Tibial nerve (tissue), 4 donors: ENCODE results near the gene FHL1. TPM values are rescaled to one million over a fixed set of nuclear protein-coding genes. Genes with fewer than 3 reads are reported as not detected.

Experiments used
- DNase-seq, 2 donors: peaks; one replicate each; pipeline ENCODE4 v3.0.0-alpha.2; 2019; ENCODE audit warnings: low spot score in 2 of 2
- H3K27ac ChIP-seq, 4 donors: fragments of 200-600 bp; sonication (generic) in 3 of 4; one replicate each; pipeline ENCODE4 v1.5.1; 2017 to 2019; ENCODE audit warnings: mild to moderate bottlenecking in 1 of 4
- H3K27me3 ChIP-seq, 2 donors: fragments of 200-600 bp; sonication (generic) in 1 of 2; one replicate each; pipeline versions ENCODE4 v1.5.1 to v1.6.0; 2017 to 2019
- H3K36me3 ChIP-seq, 3 donors: fragments of 200-600 bp; sonication (generic); one replicate each; pipeline ENCODE4 v1.5.1; 2018 to 2019
- H3K4me1 ChIP-seq, 4 donors: fragments of 200-600 bp; sonication (generic) in 3 of 4; one replicate each; pipeline ENCODE4 v1.5.1; 2017 to 2019
- H3K4me3 ChIP-seq, 4 donors: fragments of 200-600 bp; sonication (generic) in 3 of 4; one replicate each; pipeline ENCODE4 v1.5.1; 2017 to 2019; ENCODE audit warnings: mild to moderate bottlenecking in 1 of 4, moderate library complexity in 1 of 4
- H3K9me3 ChIP-seq, 4 donors: fragments of 200-600 bp; sonication (generic) in 3 of 4; one replicate each; pipeline ENCODE4 v1.5.1; 2017 to 2019
- EP300 ChIP-seq, 2 donors: sonication (generic); formaldehyde crosslinking; IDR thresholded peaks; one replicate each; pipeline ENCODE4 v1.6.1; 2017; ENCODE audit warnings: antibody characterized with exemption in 2 of 2, mild to moderate bottlenecking in 1 of 2
- POLR2A ChIP-seq, 2 donors: fragments of 450-650 bp; IDR thresholded peaks; one replicate each; pipeline ENCODE4 v1.6.1; 2017; ENCODE audit warnings: antibody characterized with exemption in 2 of 2, mild to moderate bottlenecking in 2 of 2, moderate library complexity in 2 of 2
- WGBS, 2 donors: methylation state at CpG; one replicate each; pipeline ENCODE4 v1.1.5; 2018; 5-methylcytosine and 5-hydroxymethylcytosine counted together
- total RNA-seq, 4 donors: library from RNA; depleted of rRNA; stranded (reverse); fragments of >200 nt; gene quantifications; one replicate each; pipeline ENCODE4 v1.1.0, GENCODE V29; 2016
- TF ChIP-seq, protein P1 (sequence below), 5 experiments: fragments of 200-600 bp in 3 of 5; fragments of 450-650 bp in 2 of 5; sonication (generic) in 3 of 5; IDR thresholded peaks; one replicate each; pipeline ENCODE4 v1.5.1; 2016 to 2019; ENCODE audit warnings: antibody characterized with exemption in 5 of 5, mild to moderate bottlenecking in 3 of 5, moderate library complexity in 2 of 5

FHL1 gene
- total RNA-seq, 4 donors from 2014 or later, result 246 to 749 (median 333) TPM

DNA sequence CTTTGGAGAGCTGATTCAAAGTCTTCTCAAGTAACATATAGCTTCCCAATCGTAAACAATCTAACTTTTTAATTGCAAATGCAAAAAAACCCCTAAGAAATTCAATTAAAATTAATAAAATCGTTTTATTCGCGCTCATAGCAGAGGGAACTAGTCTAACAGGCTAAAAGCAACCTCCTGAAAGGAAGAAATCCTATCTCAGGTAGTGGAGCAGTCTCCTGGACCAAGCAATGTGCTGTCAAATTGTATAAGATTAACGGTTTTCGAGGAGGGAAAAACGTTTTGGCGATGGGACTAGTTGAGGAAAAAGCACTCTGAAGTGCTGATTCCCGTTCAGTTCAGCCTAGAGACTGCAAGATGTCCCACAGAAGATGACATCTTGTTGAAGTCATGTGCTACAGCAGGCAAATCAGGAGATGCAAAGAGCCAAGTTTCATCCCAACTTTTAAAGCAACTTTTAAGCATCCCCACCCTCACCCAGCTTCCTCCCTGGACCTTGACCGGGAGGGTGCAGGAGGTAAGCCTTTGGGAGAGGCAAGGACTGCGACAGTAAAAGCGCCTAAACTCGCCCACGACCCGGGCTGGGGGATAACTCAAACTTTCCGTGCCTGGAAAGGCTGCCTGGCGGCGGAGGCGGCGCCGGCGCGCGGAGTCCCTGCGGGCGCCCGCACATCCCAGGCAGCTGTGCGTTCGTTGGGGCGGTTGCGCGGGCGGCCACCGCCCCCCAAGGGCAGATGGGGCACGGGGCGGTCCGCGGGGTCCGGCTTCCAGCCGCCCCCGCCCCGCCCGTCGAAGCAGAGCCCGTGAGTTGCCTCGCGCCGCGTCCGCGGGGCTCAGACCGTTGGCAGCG is 103.1 kb downstream of the FHL1 start:
- DNase-seq, result peak in 1 of 2 donors; percentile 14
- TF ChIP-seq EP300 (IDR thresholded peaks at IDR 0.05) (no peak), POLR2A (IDR thresholded peaks at IDR 0.05) (no peak)
- TF ChIP-seq, protein P1, sequence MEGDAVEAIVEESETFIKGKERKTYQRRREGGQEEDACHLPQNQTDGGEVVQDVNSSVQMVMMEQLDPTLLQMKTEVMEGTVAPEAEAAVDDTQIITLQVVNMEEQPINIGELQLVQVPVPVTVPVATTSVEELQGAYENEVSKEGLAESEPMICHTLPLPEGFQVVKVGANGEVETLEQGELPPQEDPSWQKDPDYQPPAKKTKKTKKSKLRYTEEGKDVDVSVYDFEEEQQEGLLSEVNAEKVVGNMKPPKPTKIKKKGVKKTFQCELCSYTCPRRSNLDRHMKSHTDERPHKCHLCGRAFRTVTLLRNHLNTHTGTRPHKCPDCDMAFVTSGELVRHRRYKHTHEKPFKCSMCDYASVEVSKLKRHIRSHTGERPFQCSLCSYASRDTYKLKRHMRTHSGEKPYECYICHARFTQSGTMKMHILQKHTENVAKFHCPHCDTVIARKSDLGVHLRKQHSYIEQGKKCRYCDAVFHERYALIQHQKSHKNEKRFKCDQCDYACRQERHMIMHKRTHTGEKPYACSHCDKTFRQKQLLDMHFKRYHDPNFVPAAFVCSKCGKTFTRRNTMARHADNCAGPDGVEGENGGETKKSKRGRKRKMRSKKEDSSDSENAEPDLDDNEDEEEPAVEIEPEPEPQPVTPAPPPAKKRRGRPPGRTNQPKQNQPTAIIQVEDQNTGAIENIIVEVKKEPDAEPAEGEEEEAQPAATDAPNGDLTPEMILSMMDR (IDR thresholded peaks at IDR 0.05), result no peak
- Histone ChIP-seq H3K4me1 (peaks cover 0 to 8% (median 0%) of the 10 kb centered on the region in 4 donors), H3K4me3 (peak overlapping the region; percentile 44 to 89 (median 75)), H3K27me3 (peaks cover 0 to 28% of the 10 kb centered on the region in 2 donors), H3K27ac (peak overlapping the region; percentile 40 to 91 (median 84)), H3K9me3 (no peaks in the 10 kb centered on the region), H3K36me3 (no peaks in the 10 kb centered on the region)
- WGBS, 2 donors, result 22 to 24% methylated on average over 13 to 39 of the region's 53 CpGs

DNA sequence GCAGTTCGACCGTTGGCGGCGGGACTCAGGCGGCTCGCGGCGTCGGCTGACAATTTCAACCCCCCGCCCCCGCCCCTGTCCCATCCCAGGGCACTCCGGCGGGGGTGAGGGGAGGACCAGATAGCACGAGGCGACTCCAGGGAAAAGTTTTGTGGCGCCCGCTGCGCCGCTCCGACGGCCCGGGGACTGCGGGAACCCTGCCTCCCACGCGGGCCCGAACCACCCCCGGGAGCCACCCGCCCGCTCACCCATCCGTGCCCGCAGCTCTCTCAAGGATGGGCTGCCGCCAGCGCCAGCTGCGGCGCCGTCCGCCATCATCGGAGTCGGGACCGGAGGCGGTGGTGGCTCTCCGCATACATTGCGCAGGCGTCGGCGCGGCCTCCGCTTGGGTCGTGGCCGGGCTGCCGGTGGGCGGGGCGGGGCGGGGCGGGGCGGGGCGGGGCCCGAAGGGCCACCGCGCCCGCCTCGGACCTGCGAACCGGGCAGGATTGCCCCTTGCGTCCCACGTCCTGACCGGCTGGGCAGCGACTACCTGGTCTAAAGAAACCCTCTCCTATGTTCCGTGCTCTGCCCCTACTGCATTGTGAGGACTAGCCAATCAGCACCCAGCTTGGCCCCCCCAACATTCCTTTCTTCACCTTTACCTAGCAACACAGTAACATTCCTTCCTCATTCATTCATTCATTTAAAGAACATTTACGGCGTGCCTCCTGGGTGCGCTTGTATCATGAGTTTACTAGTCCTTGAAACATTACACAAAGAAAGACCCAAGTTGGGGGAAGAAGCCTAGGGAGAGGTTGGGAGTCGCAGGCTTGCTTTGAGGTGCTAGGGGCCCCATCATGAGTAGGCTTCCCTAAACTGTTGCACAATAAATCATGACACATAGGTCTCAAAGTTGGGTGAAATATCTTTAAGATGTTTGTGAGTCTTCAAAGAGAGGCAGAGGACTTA is 104.0 kb downstream of the FHL1 start, which contains the start of gene MAP7D3:
MAP7D3 (minus strand) TSS at position 360 of the 951 bp plus-strand sequence; CDS start at position 318, 42 bp downstream.
- Histone ChIP-seq H3K9me3 (no peaks in the 10 kb centered on the region), H3K36me3 (no peaks in the 10 kb centered on the region), H3K4me1 (peaks cover 0 to 8% (median 0%) of the 10 kb centered on the region in 4 donors), H3K27ac (peak within 1 kb of the TSS; percentile 40 to 91 (median 84)), H3K27me3 (peaks cover 0 to 28% of the 10 kb centered on the region in 2 donors), H3K4me3 (peak within 1 kb of the TSS; percentile 44 to 89 (median 75))
- TF ChIP-seq POLR2A (IDR thresholded peaks at IDR 0.05) (peak in 1 of 2 donors; percentile 61), EP300 (IDR thresholded peaks at IDR 0.05) (peak in 1 of 2 donors; percentile 68)
- TF ChIP-seq, protein P1 (IDR thresholded peaks at IDR 0.05), result no peak
- DNase-seq, result peak; percentile 26 to 32
- 22 to 27% methylated on average over 5 to 58 of the region's 73 CpGs for WGBS, 2 donors

DNA sequence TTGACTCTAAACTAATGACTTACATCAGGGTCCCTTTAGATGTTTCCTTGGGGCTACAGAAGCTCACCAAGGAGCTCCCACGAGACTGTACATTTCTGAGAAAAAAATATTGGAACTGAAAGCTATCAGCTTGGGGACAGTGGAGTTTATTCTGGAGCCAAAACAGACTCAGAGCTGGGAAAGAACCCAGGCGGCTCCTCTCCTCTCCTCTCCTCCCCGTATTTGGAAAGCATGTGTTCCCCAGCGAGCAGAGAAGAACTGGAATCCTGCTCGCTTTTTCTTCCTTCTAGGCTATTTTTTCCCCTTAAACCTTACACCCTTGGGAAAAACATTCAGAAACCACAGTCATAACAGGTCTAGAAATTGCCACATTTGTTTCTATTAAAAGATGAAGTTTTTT is 108.2 kb downstream of the FHL1 start:
- H3K27ac ChIP-seq, result peak overlapping the region in 2 of 4 donors; percentile 55 to 67
- H3K36me3 ChIP-seq, result no peaks in the 10 kb centered on the region
- WGBS, 2 donors, result 57 to 61% methylated on average over 5 of the region's 5 CpGs
- H3K27me3 ChIP-seq, result peaks cover 0 to 8% of the 10 kb centered on the region in 2 donors
- TF ChIP-seq, protein P1 (IDR thresholded peaks at IDR 0.05), result no peak
- TF ChIP-seq POLR2A (IDR thresholded peaks at IDR 0.05), result no peak
- no peak for TF ChIP-seq EP300 (IDR thresholded peaks at IDR 0.05)
- H3K4me1 ChIP-seq, result peaks cover 0 to 11% (median 4%) of the 10 kb centered on the region in 4 donors
- H3K9me3 ChIP-seq, result no peaks in the 10 kb centered on the region
- peak in 1 of 2 donors; percentile 26 for DNase-seq
- H3K4me3 ChIP-seq, result no peak overlapping the region

DNA sequence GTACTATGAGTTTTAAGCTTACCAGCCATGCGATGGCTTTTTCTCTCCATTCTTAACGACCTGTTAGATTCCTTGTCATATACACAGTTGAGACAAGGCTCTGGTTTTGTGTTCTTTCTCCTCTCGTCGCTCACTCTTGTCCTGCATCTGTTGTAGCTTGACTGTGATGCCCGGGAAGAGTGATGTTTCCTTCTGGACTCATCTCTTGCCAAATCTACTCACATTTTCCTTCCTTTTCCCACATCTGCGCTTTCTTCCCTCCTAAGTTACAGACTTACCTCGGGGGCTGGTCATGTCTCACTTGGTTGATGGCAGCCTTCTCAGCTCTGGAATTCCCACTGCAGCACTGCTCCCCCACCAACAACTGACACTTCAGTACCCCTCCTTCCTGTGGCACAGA is 108.7 kb downstream of the FHL1 start:
- H3K27ac ChIP-seq, result peak overlapping the region in 2 of 4 donors; percentile 55 to 67
- H3K4me3 ChIP-seq, result no peak overlapping the region
- H3K4me1 ChIP-seq, result peaks cover 0 to 14% (median 6%) of the 10 kb centered on the region in 4 donors
- DNase-seq, result no peak
- peaks cover 0 to 8% of the 10 kb centered on the region in 2 donors for H3K27me3 ChIP-seq
- H3K9me3 ChIP-seq, result no peaks in the 10 kb centered on the region
- 42 to 59% methylated on average over 7 of the region's 7 CpGs for WGBS, 2 donors
- TF ChIP-seq EP300 (IDR thresholded peaks at IDR 0.05) (no peak), POLR2A (IDR thresholded peaks at IDR 0.05) (no peak)
- TF ChIP-seq, protein P1 (IDR thresholded peaks at IDR 0.05), result no peak
- H3K36me3 ChIP-seq, result no peaks in the 10 kb centered on the region
